GM18526 (cell line): ENCODE results near the gene FAM241B.

Experiments
- POLR2A ChIP-seq: IDR thresholded peaks from 3 replicates; pipeline ENCODE4 v1.6.1; 2011; ENCODE audit not compliant: insufficient read length; ENCODE audit errors: extremely low read depth

Gene FAM241B

GRCh38 chr10:69652111-69652856 is 22.2 kb downstream of the FAM241B start:
- TF ChIP-seq POLR2A: no peak

- no peak for TF ChIP-seq POLR2A
Observed at GRCh38 chr10:69652857-69653199, 22.8 kb downstream of the FAM241B start.

- TF ChIP-seq POLR2A: no peak
Observed at GRCh38 chr10:69653561-69653960, 23.5 kb downstream of the FAM241B start.

GRCh38 chr10:69655124-69655867 is 25.2 kb downstream of the FAM241B start:
- no peak for TF ChIP-seq POLR2A

DNA sequence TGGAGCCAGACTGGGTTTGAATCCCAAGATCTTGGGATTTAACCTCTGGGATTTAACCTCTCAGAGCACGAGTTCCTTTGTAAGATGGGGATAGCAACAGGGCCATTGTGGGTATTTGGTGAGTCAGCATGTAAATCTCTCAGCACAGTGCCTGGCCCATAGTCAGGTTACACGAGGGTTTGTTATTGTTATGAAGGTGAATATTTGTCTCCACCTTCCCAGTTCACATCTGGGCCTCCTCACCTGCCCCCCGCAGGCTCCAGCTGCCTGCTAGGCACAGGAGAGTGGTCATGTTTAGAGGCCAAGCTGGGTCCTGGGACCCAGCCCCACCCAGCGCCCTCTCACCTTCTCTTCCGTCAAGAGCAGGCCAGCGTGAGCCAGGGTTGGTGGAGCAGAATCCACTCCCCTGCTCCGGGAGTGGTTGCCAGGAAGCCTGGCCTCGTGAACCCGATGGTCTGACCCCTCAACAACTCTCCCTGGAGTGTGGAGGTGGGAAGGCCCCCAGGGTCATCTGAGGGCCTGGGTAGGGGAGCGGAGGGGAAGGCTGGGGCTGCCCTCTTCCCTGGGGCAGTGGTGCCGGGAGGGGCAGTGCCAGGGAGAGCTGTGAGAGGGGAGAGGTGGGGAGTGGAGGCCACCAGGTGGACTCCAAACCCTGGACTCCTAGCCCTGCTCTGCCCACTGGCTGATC is 26.0 kb downstream of the FAM241B start:
- no peak for TF ChIP-seq POLR2A

GRCh38 chr10:69656742-69657269 is 26.8 kb downstream of the FAM241B start:
- no peak for TF ChIP-seq POLR2A

DNA sequence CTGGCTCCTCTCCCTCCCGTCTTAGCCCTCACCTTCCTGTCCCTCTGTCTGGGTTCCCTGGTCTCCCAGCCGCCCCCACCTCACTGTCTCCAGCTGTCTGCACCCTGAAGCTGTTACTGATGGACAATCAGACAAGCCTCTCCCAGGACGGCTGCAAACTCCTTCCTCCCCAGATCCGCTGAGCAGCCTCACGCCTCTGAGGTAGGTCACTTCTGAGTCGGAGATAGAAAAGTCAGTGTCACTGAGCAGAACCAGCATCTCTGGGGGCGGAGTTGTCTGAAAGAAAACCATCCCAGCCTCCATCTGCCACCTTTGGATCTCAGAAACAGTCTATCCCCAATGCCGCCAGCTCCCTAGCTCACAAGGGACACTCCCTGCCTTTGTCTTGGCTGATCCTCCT is 27.4 kb downstream of the FAM241B start:
- no peak for TF ChIP-seq POLR2A

GRCh38 chr10:69657866-69658265 is 27.8 kb downstream of the FAM241B start:
- no peak for TF ChIP-seq POLR2A

GRCh38 chr10:69659241-69660038 is 29.4 kb downstream of the FAM241B start:
- no peak for TF ChIP-seq POLR2A

- no peak for TF ChIP-seq POLR2A
Observed at GRCh38 chr10:69660296-69660695, 30.2 kb downstream of the FAM241B start.

GRCh38 chr10:69661414-69662172 is 31.5 kb downstream of the FAM241B start:
- TF ChIP-seq POLR2A: no peak

DNA sequence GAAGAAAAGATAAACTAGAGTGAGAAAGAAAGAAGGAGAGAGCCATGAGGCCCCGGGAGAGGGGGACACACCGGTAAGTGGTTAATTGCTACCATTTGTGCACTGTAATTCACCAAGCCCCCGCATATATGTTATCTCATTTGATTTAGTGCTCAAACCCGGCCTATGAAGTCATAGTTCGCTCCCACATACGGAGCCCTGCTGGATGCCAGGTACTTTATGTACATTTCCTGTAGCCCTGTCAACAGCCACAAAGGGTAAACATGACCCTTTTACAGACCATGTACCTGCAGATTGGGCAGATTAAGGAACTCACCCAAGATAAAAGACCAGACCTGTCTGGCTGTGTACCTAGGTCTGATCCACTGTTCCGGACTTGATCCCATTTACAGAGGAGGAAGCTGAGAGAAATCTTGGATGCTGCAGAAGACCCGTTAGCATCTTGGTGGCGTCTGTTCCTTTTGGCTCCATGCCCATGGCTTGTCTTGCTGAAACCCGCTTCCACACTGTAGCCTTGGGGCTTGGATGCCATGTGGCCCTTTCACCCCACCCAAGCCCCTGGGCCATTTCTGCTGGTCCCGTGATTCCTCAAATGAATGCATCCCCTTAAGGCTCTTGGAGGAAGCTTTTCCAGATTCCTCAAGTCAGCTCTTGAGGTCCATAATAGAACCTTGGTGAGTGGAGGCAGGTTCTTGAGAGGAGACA is 32.3 kb downstream of the FAM241B start:
- TF ChIP-seq POLR2A: no peak

- no peak for TF ChIP-seq POLR2A
Observed at GRCh38 chr10:69662901-69663300, 32.9 kb downstream of the FAM241B start.
